Spleen (tissue), 11 donors: ENCODE data around the gene ACACA. TPM values are rescaled to one million over a fixed set of nuclear protein-coding genes. Genes with fewer than 3 reads are reported as not detected.

ENCODE experiments used
- DNase-seq: peaks from one replicate; pipeline ENCODE4 v3.0.0-alpha.2; 2020
- H3K27ac ChIP-seq, 8 donors: fragments of 200-600 bp; sonication (generic) in 7 of 8; 1 replicate in 4 of 8; 2 replicates in 4 of 8; pipeline versions ENCODE4 v1.5.0 to v1.8.0; 2016 to 2021; ENCODE audit warnings: inconsistent platforms in 4 of 8, mild to moderate bottlenecking in 4 of 8, moderate library complexity in 1 of 8
- H3K27me3 ChIP-seq, 7 donors: fragments of 200-600 bp; sonication (generic) in 6 of 7; replicated peaks in 1 of 7; 1 replicate in 4 of 7; 2 replicates in 3 of 7; pipeline versions ENCODE4 v1.5.0 to v1.8.0; 2016 to 2021; ENCODE audit warnings: inconsistent platforms in 3 of 7, mild to moderate bottlenecking in 1 of 7
- H3K36me3 ChIP-seq, 6 donors: fragments of 200-600 bp; sonication (generic) in 5 of 6; 1 replicate in 4 of 6; 2 replicates in 2 of 6; pipeline versions ENCODE4 v1.5.0 to v1.8.0; 2016 to 2021; ENCODE audit warnings: inconsistent platforms in 2 of 6
- H3K4me1 ChIP-seq, 6 donors: fragments of 200-600 bp; sonication (generic) in 5 of 6; 1 replicate in 3 of 6; 2 replicates in 3 of 6; pipeline versions ENCODE4 v1.5.0 to v1.8.0; 2016 to 2021; ENCODE audit warnings: inconsistent platforms in 3 of 6
- H3K4me3 ChIP-seq, 8 donors: fragments of 200-600 bp; sonication (generic) in 7 of 8; 1 replicate in 4 of 8; 2 replicates in 4 of 8; pipeline versions ENCODE4 v1.5.0 to v1.8.0; 2016 to 2021; ENCODE audit warnings: inconsistent platforms in 4 of 8, mild to moderate bottlenecking in 4 of 8, moderate library complexity in 2 of 8
- H3K9me3 ChIP-seq, 8 donors: fragments of 200-600 bp; sonication (generic) in 7 of 8; 1 replicate in 4 of 8; 2 replicates in 4 of 8; pipeline versions ENCODE4 v1.5.0 to v1.8.0; 2016 to 2021; ENCODE audit warnings: inconsistent platforms in 4 of 8
- CTCF ChIP-seq, 11 experiments: fragments of 200-600 bp in 7 of 11; fragments of 450-650 bp in 4 of 11; sonication (generic) in 4 of 11; IDR thresholded peaks in 8 of 11; conservative IDR thresholded peaks in 3 of 11; 1 replicate in 7 of 11; 2 replicates in 4 of 11; pipeline versions ENCODE4 v1.4.0 to v1.8.0; 2016 to 2021; ENCODE audit warnings: antibody characterized with exemption in 11 of 11, inconsistent platforms in 4 of 11, mild to moderate bottlenecking in 1 of 11
- POLR2A ChIP-seq, 3 donors: fragments of 450-650 bp; IDR thresholded peaks; one replicate each; pipeline ENCODE4 v1.5.1; 2017; ENCODE audit warnings: antibody characterized with exemption in 3 of 3, mild to moderate bottlenecking in 1 of 3
- POLR2AphosphoS5 ChIP-seq, 3 donors: sonication (generic); formaldehyde crosslinking; IDR thresholded peaks; one replicate each; pipeline ENCODE4 v1.5.1; 2017; ENCODE audit warnings: antibody characterized with exemption in 3 of 3
- WGBS, 5 donors: extraction: QIAGEN DNeasy Blood & Tissue Kit in 3 of 5; methylation state at CpG; one replicate each; pipeline versions ENCODE4 v1.1.5 to v1.1.7; 2013 to 2018; 5-methylcytosine and 5-hydroxymethylcytosine counted together
- intact Hi-C: fragments of 100-400 bp; cut with DNase I; formaldehyde crosslinking; loops from one replicate; pipeline ENCODE4 v1.15.0; 2023; ENCODE audit warnings: low total_unique reads
- polyA plus RNA-seq, 3 donors: library from polyadenylated mRNA; stranded (reverse); fragments of 200-250 nt; gene quantifications; one replicate each; pipeline ENCODE4 v1.2.1, GENCODE V29; 2013
- total RNA-seq, 7 donors: library from RNA; depleted of rRNA in 3 of 7; stranded (reverse); fragments of >200 nt in 3 of 7; fragmentation: NEBNext Ultra II Directional in 4 of 7; extraction: Animal tissue kit (Norgen Biotek cat#: 25700) in 4 of 7; gene quantifications; one replicate each; pipeline versions ENCODE4 v1.1.0 to v1.2.1, GENCODE V29; 2016 to 2021
- donor health status: healthy with polysubstance abuse.
- donor health status: DM: no; HTN: no; CAD: no; lungs with moderate emphysema.
- donor health status: DM: no; HTN: no; CAD: no.
- donor health status: Bipolar disorder and iron deficiency.
- donor health status: healthy.
- donor health status: DM: no; HTN: no; CAD: no.
- donor health status: DM: yes; HTN: yes; CAD: no.

Gene ACACA
- total and polyA plus RNA-seq, 10 donors = 3.2 to 50.8 (median 29.2) TPM

- intact Hi-C loops = no loop called here
- no peaks in the 10 kb centered on the region for H3K27me3 ChIP-seq
- DNase-seq = no peak
- peaks cover 0 to 20% (median 13%) of the 10 kb centered on the region in 8 donors for H3K9me3 ChIP-seq
- H3K4me1 ChIP-seq = peaks cover 0 to 12% (median 8%) of the 10 kb centered on the region in 6 donors
- TF ChIP-seq POLR2A (IDR thresholded peaks at IDR 0.05) (no peak), CTCF (IDR thresholded peaks at IDR 0.05 in 8 of 11, conservative IDR thresholded peaks at IDR 0.05 in 3 of 11) (no peak), POLR2AphosphoS5 (IDR thresholded peaks at IDR 0.05) (no peak)
- no peak overlapping the region for H3K4me3 ChIP-seq
- H3K27ac ChIP-seq = no peak overlapping the region
- 69 to 76% (median 74%) methylated on average over 6 of the region's 6 CpGs for whole genome bisulfite sequencing, 5 donors
- H3K36me3 ChIP-seq = peaks cover 0 to 40% (median 21%) of the 10 kb centered on the region in 6 donors
Observed at GRCh38 chr17:37083456-37083855, 323.2 kb downstream of the ACACA start.

DNA sequence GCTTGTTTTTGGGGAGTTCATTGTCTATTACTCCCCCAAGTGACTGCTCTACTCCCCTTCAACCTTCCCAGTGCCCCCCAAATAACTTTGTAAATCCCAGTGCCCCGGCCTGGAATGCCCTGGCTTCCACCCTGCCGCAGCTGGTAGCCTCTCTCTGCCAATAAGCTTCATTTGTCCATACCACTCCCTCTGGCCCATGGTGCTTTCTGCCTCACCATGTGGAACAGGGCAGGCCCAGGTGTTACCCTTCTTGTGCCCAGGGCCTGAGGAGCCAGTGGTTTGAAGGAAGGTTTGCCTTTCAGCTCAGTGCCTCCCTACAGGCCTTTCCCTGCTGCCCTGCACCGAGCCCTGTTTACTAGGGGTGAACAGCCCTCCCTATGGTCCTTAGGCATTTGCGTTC lies 323.7 kb downstream of the ACACA start:
- Histone ChIP-seq H3K4me1 (peaks cover 0 to 8% (median 5%) of the 10 kb centered on the region in 6 donors), H3K27ac (no peak overlapping the region), H3K27me3 (no peaks in the 10 kb centered on the region), H3K4me3 (no peak overlapping the region), H3K9me3 (peaks cover 0 to 20% (median 13%) of the 10 kb centered on the region in 8 donors), H3K36me3 (peaks cover 0 to 35% (median 20%) of the 10 kb centered on the region in 6 donors)
- TF ChIP-seq POLR2A (IDR thresholded peaks at IDR 0.05) = no peak
- no peak for TF ChIP-seq CTCF (IDR thresholded peaks at IDR 0.05 in 8 of 11, conservative IDR thresholded peaks at IDR 0.05 in 3 of 11)
- TF ChIP-seq POLR2AphosphoS5 (IDR thresholded peaks at IDR 0.05) = no peak
- intact Hi-C loops = no loop called here
- 90 to 98% (median 94%) methylated on average over 4 of the region's 4 CpGs for WGBS, 5 donors
- no peak for DNase-seq

GRCh38 chr17:37082311-37082860 lies 324.2 kb downstream of the ACACA start:
- peaks cover 0 to 29% (median 17%) of the 10 kb centered on the region in 6 donors for H3K36me3 ChIP-seq
- peaks cover 0 to 8% (median 5%) of the 10 kb centered on the region in 6 donors for H3K4me1 ChIP-seq
- peaks cover 0 to 20% (median 13%) of the 10 kb centered on the region in 8 donors for H3K9me3 ChIP-seq
- no peak overlapping the region for H3K4me3 ChIP-seq
- intact Hi-C loops = no loop called here
- no peak for TF ChIP-seq POLR2AphosphoS5 (IDR thresholded peaks at IDR 0.05)
- TF ChIP-seq CTCF (IDR thresholded peaks at IDR 0.05 in 8 of 11, conservative IDR thresholded peaks at IDR 0.05 in 3 of 11) = no peak
- no peak for TF ChIP-seq POLR2A (IDR thresholded peaks at IDR 0.05)
- 94 to 96% (median 95%) methylated on average over 8 of the region's 8 CpGs for WGBS, 5 donors
- no peaks in the 10 kb centered on the region for H3K27me3 ChIP-seq
- DNase-seq = no peak
- H3K27ac ChIP-seq = no peak overlapping the region

- H3K4me3 ChIP-seq = no peak overlapping the region
- peaks cover 0 to 8% (median 5%) of the 10 kb centered on the region in 6 donors for H3K4me1 ChIP-seq
- DNase-seq = no peak
- H3K9me3 ChIP-seq = peaks cover 0 to 20% (median 13%) of the 10 kb centered on the region in 8 donors
- no peaks in the 10 kb centered on the region for H3K27me3 ChIP-seq
- H3K27ac ChIP-seq = no peak overlapping the region
- TF ChIP-seq POLR2AphosphoS5 (IDR thresholded peaks at IDR 0.05) = no peak
- intact Hi-C loops = no loop called here
- peaks cover 0 to 18% (median 7%) of the 10 kb centered on the region in 6 donors for H3K36me3 ChIP-seq
- 57 to 82% (median 67%) methylated on average over 5 of the region's 5 CpGs for WGBS, 5 donors
Observed at GRCh38 chr17:37081287-37081686, 325.3 kb downstream of the ACACA start.
